Gastroesophageal sphincter (tissue), 4 donors: ENCODE data around the gene NCLN. TPM values are rescaled to one million over a fixed set of nuclear protein-coding genes. Genes with fewer than 3 reads are reported as not detected.

ENCODE experiments used
- ATAC-seq: fragments of 150-250 bp; one replicate; pipeline ENCODE4 v1.9.1; 2016; ENCODE audit warnings: mild to moderate bottlenecking, moderate library complexity
- H3K27ac ChIP-seq, 4 donors: fragments of 200-600 bp; sonication (generic) in 3 of 4; 1 replicate in 3 of 4; 2 replicates in 1 of 4; pipeline ENCODE4 v1.5.1; 2016 to 2019
- H3K27me3 ChIP-seq: fragments of 200-600 bp; sonication (generic); one replicate; pipeline ENCODE4 v1.5.1; 2019
- H3K36me3 ChIP-seq, 2 donors: fragments of 200-600 bp; sonication (generic); one replicate each; pipeline ENCODE4 v1.5.1; 2019; ENCODE audit warnings: control low read depth in 1 of 2
- H3K4me1 ChIP-seq, 3 donors: fragments of 200-600 bp; sonication (generic); 1 replicate in 2 of 3; 2 replicates in 1 of 3; pipeline ENCODE4 v1.5.1; 2016 to 2019; ENCODE audit warnings: control low read depth in 2 of 3
- H3K4me3 ChIP-seq, 2 donors: fragments of 200-600 bp; sonication (generic); one replicate each; pipeline ENCODE4 v1.5.1; 2019; ENCODE audit warnings: mild to moderate bottlenecking in 1 of 2, moderate library complexity in 1 of 2
- H3K9me3 ChIP-seq, 3 donors: fragments of 200-600 bp; sonication (generic); one replicate each; pipeline ENCODE4 v1.5.1; 2017 to 2019; ENCODE audit warnings: control low read depth in 2 of 3
- EP300 ChIP-seq: sonication (generic); formaldehyde crosslinking; IDR thresholded peaks from one replicate; pipeline ENCODE4 v1.6.1; 2017; ENCODE audit warnings: antibody characterized with exemption, mild to moderate bottlenecking
- POLR2A ChIP-seq, 2 donors: fragments of 450-650 bp; IDR thresholded peaks; one replicate each; pipeline ENCODE4 v1.6.1; 2017; ENCODE audit warnings: antibody characterized with exemption in 2 of 2, mild to moderate bottlenecking in 2 of 2, moderate library complexity in 1 of 2
- POLR2AphosphoS5 ChIP-seq: sonication (generic); formaldehyde crosslinking; IDR thresholded peaks from one replicate; pipeline ENCODE4 v1.6.1; 2017; ENCODE audit warnings: antibody characterized with exemption
- WGBS, 2 donors: methylation state at CpG; one replicate each; pipeline ENCODE4 v1.1.5; 2018; ENCODE audit warnings: low coverage in 1 of 2; 5-methylcytosine and 5-hydroxymethylcytosine counted together
- total RNA-seq, 4 donors: library from RNA; depleted of rRNA; stranded (reverse); fragments of >200 nt; gene quantifications; one replicate each; pipeline ENCODE4 v1.1.0, GENCODE V29; 2016
- TF ChIP-seq, protein P1 (sequence below), 4 experiments: fragments of 200-600 bp in 2 of 4; fragments of 450-650 bp in 2 of 4; sonication (generic) in 1 of 4; IDR thresholded peaks; one replicate each; pipeline ENCODE4 v1.5.1; 2017 to 2019; ENCODE audit warnings: antibody characterized with exemption in 4 of 4, mild to moderate bottlenecking in 2 of 4, moderate library complexity in 2 of 4

The NCLN gene
- total RNA-seq, 4 donors from 2014 or later, result 18.0 to 42.3 (median 29.2) TPM

DNA sequence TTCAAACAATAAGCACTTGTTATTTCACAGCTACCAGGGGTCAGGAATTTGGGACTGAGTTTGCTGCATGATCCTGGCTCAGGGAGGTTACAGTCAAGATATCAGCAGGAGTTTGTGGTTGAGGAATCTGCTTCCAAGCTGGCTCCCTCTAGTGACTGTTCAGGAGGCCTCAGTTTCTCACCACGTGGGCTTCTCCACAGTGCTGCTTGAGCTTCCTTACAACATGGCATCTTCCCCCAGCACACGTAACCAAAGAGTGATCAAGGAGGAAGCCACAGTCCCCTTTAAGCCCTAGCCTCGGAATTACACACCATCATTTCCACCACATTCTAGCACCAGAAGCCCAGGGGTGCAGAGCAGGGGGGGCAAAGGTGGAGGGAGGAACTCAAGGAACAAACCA is 67.5 kb downstream of the NCLN start:
- Histone ChIP-seq H3K9me3 (peaks cover 0 to 17% (median 0%) of the 10 kb centered on the region in 3 donors), H3K4me1 (no peaks in the 10 kb centered on the region), H3K36me3 (no peaks in the 10 kb centered on the region), H3K4me3 (no peak overlapping the region), H3K27ac (no peak overlapping the region), H3K27me3 (peaks cover 57% of the 10 kb centered on the region)
- no peak for ATAC-seq
- TF ChIP-seq POLR2AphosphoS5 (no peak), POLR2A (IDR thresholded peaks at IDR 0.05) (no peak), EP300 (no peak)
- TF ChIP-seq, protein P1, sequence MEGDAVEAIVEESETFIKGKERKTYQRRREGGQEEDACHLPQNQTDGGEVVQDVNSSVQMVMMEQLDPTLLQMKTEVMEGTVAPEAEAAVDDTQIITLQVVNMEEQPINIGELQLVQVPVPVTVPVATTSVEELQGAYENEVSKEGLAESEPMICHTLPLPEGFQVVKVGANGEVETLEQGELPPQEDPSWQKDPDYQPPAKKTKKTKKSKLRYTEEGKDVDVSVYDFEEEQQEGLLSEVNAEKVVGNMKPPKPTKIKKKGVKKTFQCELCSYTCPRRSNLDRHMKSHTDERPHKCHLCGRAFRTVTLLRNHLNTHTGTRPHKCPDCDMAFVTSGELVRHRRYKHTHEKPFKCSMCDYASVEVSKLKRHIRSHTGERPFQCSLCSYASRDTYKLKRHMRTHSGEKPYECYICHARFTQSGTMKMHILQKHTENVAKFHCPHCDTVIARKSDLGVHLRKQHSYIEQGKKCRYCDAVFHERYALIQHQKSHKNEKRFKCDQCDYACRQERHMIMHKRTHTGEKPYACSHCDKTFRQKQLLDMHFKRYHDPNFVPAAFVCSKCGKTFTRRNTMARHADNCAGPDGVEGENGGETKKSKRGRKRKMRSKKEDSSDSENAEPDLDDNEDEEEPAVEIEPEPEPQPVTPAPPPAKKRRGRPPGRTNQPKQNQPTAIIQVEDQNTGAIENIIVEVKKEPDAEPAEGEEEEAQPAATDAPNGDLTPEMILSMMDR (IDR thresholded peaks at IDR 0.05), result no peak
- 40% methylated on average over 1 of the region's 3 CpGs; no CpG with 5 or more reads in 1 of the 2 donors for WGBS, 2 donors

- Histone ChIP-seq H3K4me3 (no peak overlapping the region), H3K27ac (no peak overlapping the region), H3K36me3 (no peaks in the 10 kb centered on the region), H3K4me1 (no peaks in the 10 kb centered on the region), H3K27me3 (peaks cover 58% of the 10 kb centered on the region), H3K9me3 (peaks cover 0 to 17% (median 0%) of the 10 kb centered on the region in 3 donors)
- TF ChIP-seq POLR2AphosphoS5, result no peak
- TF ChIP-seq, protein P1 (IDR thresholded peaks at IDR 0.05), result no peak
- no peak for TF ChIP-seq POLR2A (IDR thresholded peaks at IDR 0.05)
- no peak for TF ChIP-seq EP300
- no peak for ATAC-seq
These were observed 68.8 kb downstream of the NCLN start for GRCh38 chr19:3254520-3254919.

DNA sequence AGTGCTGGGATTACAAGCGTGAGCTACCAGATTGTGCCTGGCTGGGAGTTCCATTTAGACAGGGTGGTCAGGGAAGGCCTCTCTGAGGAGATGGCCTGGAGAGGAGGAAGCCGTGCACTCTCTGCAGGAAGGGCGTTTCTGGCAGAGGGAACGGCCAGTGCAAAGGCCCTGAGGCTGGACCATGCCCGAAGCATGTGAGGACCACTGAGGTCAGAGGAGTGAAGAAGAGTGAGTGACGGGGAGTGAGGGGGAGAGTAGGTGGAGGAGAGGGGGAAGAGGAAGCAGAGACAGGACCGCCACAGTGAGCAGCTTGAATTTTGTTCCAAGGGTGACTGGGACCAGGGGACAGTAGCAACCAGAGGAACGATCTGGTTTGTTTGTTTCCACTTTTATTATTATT is 71.3 kb downstream of the NCLN start:
- WGBS, 2 donors, result 86 to 87% methylated on average over 6 to 7 of the region's 8 CpGs
- Histone ChIP-seq H3K4me3 (no peak overlapping the region), H3K9me3 (peaks cover 0 to 17% (median 0%) of the 10 kb centered on the region in 3 donors), H3K27me3 (peaks cover 55% of the 10 kb centered on the region), H3K27ac (no peak overlapping the region), H3K4me1 (no peaks in the 10 kb centered on the region), H3K36me3 (no peaks in the 10 kb centered on the region)
- ATAC-seq, result no peak
- TF ChIP-seq POLR2A (IDR thresholded peaks at IDR 0.05) (no peak), EP300 (no peak), POLR2AphosphoS5 (no peak)
- TF ChIP-seq, protein P1 (IDR thresholded peaks at IDR 0.05), result no peak

Other genes with a start within 250 kb of the NCLN start
- gene ZNF77, start 241.0 kb upstream of the NCLN start, total RNA-seq, result 1 to 10 TPM; 2.2 to 6.8 (median 3.4) TPM
- gene TLE6, start 208.4 kb upstream of the NCLN start, total RNA-seq, result under 1 TPM in 3 of 4 donors, not detected in 1; 0.19 to 0.64 (median 0.40) TPM
- gene TLE2, start 156.7 kb upstream of the NCLN start, total RNA-seq, result 10 to 100 TPM; 27.1 to 46.1 (median 34.4) TPM
- 100 to 1,000 TPM; 502 to 905 (median 558) TPM for gene TLE5, start 123.4 kb upstream of the NCLN start, total RNA-seq
- 100 to 1,000 TPM in 1 of 4 donors, 10 to 100 TPM in 3; 68.4 to 154 (median 83.4) TPM for gene GNA11, start 91.6 kb upstream of the NCLN start, total RNA-seq
- gene GNA15, start 49.9 kb upstream of the NCLN start, total RNA-seq, result 1 to 10 TPM; 1.2 to 9.3 (median 5.7) TPM
- gene S1PR4, start 7.2 kb upstream of the NCLN start, total RNA-seq, result 1 to 10 TPM in 2 of 4 donors, under 1 TPM in 2; 0.20 to 1.9 (median 1.1) TPM
- gene CELF5, start 38.7 kb downstream of the NCLN start, total RNA-seq, result not detected
- 100 to 1,000 TPM; 125 to 285 (median 155) TPM for gene NFIC, start 180.7 kb downstream of the NCLN start, total RNA-seq